ENCODE measurements around the gene FBL. TPM values are rescaled to one million over a fixed set of nuclear protein-coding genes. Genes with fewer than 3 reads are reported as not detected.
A peak's percentile ranks its signal among the peaks of the same experiment; 100 is the strongest.
"Not testable (repeated sequence)": the region's sequence is repeated elsewhere in the genome, so short reads cannot be mapped to it uniquely, and the experiment has no call there.

The FBL gene
- total and polyA plus RNA-seq, 7 donors, result 70.3 to 267 (median 142) TPM

DNA sequence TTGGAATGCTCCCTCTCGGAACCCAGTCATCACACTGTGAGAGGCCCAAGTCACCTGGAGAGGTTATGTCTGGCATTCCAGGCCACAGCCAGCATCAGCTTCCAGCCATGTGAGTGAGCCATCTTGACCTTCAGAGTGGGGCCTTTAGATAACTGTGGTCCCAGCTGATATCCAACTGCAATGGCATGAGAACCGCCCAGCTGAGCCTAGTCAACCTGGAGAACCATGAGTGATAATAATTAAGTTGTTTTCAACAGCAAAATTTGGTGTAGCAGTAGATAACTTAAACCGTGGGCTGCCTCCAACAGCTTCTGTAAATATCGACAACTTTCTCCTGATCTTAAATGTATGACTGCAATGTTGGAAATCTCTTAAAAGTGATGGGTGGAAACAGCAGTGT is 36.8 kb downstream of the FBL start:
- Histone ChIP-seq H3K27ac (peak overlapping the region; percentile 5), H3K36me3 (ENCODE audit: insufficient read depth in 1 of 2, low read depth in 1 of 2) (no peaks in the 10 kb centered on the region), H3K9me3 (peaks cover 11% of the 10 kb centered on the region), H3K4me1 (peaks cover 19% of the 10 kb centered on the region), H3K4me3 (no peak overlapping the region), H3K27me3 (ENCODE audit: insufficient read depth in 3 of 3, low read length in 2 of 3) (no peaks in the 10 kb centered on the region)
- DNase-seq (no peak), ATAC-seq (no peak)
- intact Hi-C loops (cut with DNase I), result no loop called here
- TF ChIP-seq, protein P1, sequence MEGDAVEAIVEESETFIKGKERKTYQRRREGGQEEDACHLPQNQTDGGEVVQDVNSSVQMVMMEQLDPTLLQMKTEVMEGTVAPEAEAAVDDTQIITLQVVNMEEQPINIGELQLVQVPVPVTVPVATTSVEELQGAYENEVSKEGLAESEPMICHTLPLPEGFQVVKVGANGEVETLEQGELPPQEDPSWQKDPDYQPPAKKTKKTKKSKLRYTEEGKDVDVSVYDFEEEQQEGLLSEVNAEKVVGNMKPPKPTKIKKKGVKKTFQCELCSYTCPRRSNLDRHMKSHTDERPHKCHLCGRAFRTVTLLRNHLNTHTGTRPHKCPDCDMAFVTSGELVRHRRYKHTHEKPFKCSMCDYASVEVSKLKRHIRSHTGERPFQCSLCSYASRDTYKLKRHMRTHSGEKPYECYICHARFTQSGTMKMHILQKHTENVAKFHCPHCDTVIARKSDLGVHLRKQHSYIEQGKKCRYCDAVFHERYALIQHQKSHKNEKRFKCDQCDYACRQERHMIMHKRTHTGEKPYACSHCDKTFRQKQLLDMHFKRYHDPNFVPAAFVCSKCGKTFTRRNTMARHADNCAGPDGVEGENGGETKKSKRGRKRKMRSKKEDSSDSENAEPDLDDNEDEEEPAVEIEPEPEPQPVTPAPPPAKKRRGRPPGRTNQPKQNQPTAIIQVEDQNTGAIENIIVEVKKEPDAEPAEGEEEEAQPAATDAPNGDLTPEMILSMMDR (IDR thresholded peaks at IDR 0.05), result no peak
- 82 to 89% (median 87%) methylated on average over 4 of the region's 4 CpGs for WGBS, 3 donors

DNA sequence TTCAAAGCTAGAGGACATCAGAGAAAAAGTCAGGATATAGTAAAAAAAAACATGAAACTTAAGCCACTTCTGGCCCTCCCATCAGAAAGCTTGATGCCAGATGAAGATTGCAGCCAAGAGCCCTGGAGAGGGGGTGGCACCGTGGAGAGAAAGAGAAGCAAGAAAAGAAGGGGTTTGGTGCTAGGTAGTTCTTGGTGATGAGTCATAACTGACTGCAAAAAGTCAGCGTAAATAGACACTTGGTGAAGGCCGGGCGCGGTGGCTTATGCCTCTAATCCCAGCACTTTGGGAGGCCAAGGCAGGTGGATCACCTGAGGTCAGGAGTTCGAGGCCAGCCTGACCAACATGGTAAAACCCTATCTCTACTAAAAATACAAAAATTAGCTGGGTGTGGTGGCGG is 37.5 kb downstream of the FBL start:
- peaks cover 11% of the 10 kb centered on the region for H3K9me3 ChIP-seq
- H3K4me1 ChIP-seq, result peaks cover 15% of the 10 kb centered on the region
- H3K27me3 ChIP-seq (ENCODE audit: insufficient read depth in 3 of 3, low read length in 2 of 3); ATAC-seq; H3K36me3 ChIP-seq (ENCODE audit: insufficient read depth in 1 of 2, low read depth in 1 of 2); DNase-seq; intact Hi-C loops (cut with DNase I); H3K4me3 ChIP-seq; H3K27ac ChIP-seq: not testable (repeated sequence)
- WGBS, 3 donors, result 69 to 87% (median 82%) methylated on average over 7 of the region's 7 CpGs

DNA sequence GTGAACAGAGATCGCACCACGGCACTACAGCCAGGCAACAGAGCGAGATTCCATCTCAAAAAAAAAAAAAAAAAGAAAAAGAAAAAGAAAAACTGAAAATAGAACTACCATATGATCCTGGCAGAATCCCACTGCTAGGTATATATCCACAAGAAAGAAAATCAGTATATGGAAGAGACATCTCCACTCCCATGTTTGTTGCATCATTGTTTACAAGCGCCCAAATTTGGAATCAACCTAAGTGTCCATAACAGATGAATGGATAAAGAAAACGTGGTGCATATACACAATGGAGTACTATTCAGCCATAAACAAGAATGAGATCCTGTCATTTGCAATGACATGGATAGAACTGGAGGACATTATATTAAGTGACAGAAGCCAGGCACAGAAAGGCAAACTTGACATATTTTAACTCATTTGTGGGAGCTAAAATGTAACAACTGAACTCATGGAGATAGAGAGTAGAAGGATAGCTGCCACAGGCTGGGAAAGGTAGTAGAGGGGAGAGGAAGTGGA is 38.3 kb downstream of the FBL start:
- no peak overlapping the region for H3K27ac ChIP-seq
- no peaks in the 10 kb centered on the region for H3K36me3 ChIP-seq (ENCODE audit: insufficient read depth in 1 of 2, low read depth in 1 of 2)
- H3K4me1 ChIP-seq, result peaks cover 14% of the 10 kb centered on the region
- no peaks in the 10 kb centered on the region for H3K27me3 ChIP-seq (ENCODE audit: insufficient read depth in 3 of 3, low read length in 2 of 3)
- intact Hi-C loops (cut with DNase I), result no loop called here
- TF ChIP-seq, protein P1 (IDR thresholded peaks at IDR 0.05), result no peak
- ATAC-seq (no peak), DNase-seq (no peak)
- 79 to 85% (median 79%) methylated on average over 5 of the region's 5 CpGs for WGBS, 3 donors
- peaks cover 11% of the 10 kb centered on the region for H3K9me3 ChIP-seq
- no peak overlapping the region for H3K4me3 ChIP-seq

DNA sequence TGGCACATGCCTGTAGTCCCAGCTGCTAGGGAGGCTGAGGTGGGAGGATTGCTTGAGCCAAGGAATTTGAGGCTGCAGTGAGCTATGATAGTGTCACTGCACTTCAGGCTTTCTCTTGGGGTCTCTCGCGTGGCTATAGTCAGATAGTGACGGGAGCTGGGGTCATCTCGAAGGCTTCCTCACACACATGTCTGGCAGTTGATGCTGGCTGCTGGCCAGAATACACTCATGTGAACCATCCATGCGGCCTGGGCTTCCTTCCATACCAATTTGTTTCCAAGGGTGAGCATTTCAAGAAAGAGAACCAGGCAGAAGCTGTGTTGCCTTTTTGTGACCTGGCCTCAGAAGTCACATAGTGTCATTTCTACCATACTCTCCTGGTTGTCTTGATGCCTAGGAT is 41.1 kb downstream of the FBL start:
- 17 to 24% (median 22%) methylated on average over 5 of the region's 5 CpGs for WGBS, 3 donors
- H3K36me3 ChIP-seq (ENCODE audit: insufficient read depth in 1 of 2, low read depth in 1 of 2), result no peaks in the 10 kb centered on the region
- H3K27me3 ChIP-seq (ENCODE audit: insufficient read depth in 3 of 3, low read length in 2 of 3), result no peaks in the 10 kb centered on the region
- H3K9me3 ChIP-seq, result peaks cover 11% of the 10 kb centered on the region
- intact Hi-C loops (cut with DNase I), result no loop called here
- peaks cover 14% of the 10 kb centered on the region for H3K4me1 ChIP-seq
- ATAC-seq (peak in 1 of 4 donors; percentile 9), DNase-seq (peak in 1 of 2 donors; percentile 21)
- peak overlapping the region; percentile 78 for H3K27ac ChIP-seq
- TF ChIP-seq, protein P1 (IDR thresholded peaks at IDR 0.05), result no peak
- H3K4me3 ChIP-seq, result no peak overlapping the region

DNA sequence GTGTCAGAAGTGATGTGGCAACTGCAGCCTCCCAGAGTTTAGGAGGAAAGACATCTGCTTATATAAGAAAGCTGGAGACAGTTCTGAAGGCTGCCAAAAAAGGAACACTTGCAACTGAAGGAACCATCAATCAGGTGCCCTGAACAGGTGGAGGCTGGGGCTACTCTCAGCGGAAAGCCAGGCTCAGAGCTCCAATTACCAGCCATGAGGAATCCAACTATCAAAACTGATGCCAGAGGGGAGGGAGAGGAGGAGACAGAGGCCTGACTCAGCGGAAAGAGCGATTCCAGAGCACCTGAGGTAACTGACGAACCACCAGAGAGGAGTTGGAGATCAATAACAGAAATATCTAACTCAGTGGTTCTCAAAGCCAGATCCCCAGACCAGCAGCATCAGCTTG is 43.2 kb downstream of the FBL start:
- H3K27me3 ChIP-seq (ENCODE audit: insufficient read depth in 3 of 3, low read length in 2 of 3), result no peaks in the 10 kb centered on the region
- ATAC-seq (peak; percentile 94 to 97 (median 96)), DNase-seq (peak; percentile 43 to 82)
- TF ChIP-seq, protein P1 (IDR thresholded peaks at IDR 0.05), result no peak
- no peaks in the 10 kb centered on the region for H3K9me3 ChIP-seq
- H3K4me3 ChIP-seq, result no peak overlapping the region
- peak overlapping the region; percentile 78 for H3K27ac ChIP-seq
- H3K4me1 ChIP-seq, result peaks cover 14% of the 10 kb centered on the region
- intact Hi-C loops (cut with DNase I), result loop anchor here in 1 of 2 donors (2.0 kb wide), 1 partner anchor 30 kb away; no protein-coding TSS in a partner anchor
- WGBS, 3 donors, result 7 to 14% (median 8%) methylated on average over 4 of the region's 4 CpGs
- H3K36me3 ChIP-seq (ENCODE audit: insufficient read depth in 1 of 2, low read depth in 1 of 2), result no peaks in the 10 kb centered on the region
